HepG2 (cell line): ENCODE measurements around the gene ARHGAP29. TPM values are rescaled to one million over a fixed set of nuclear protein-coding genes. Genes with fewer than 3 reads are reported as not detected.
A peak's percentile ranks its signal among the peaks of the same experiment; 100 is the strongest.

Experiments used
- ATAC-seq: fragments of 200-7000 bp; cut with Tn5 transposase; 3 replicates; pipeline ENCODE4 v1.9.1; 2020; ENCODE audit warnings: mild to moderate bottlenecking, moderate library complexity
- BruUV-seq: library from RNA; stranded (reverse); fragments of 400-500 nt; replicated peaks from 2 replicates; lab custom pipeline; 2021; lab: Mats Ljungman, UMichigan
- CTCF ChIA-PET: fragments of 300-600 bp; formaldehyde crosslinking; extraction: SDS; loops from one replicate; lab custom pipeline; 2021; ENCODE audit warnings: low total read pairs, inconsistent platforms, low intra/inter-chr PET ratio; lab: Yijun Ruan, JAX
- POLR2A ChIA-PET: fragments of 350-600 bp; sonication (Branson Sonifier 250); formaldehyde crosslinking; loops from one replicate; lab custom pipeline; 2020; ENCODE audit warnings: antibody characterized with exemption, inconsistent platforms; lab: Yijun Ruan, JAX
- DNase-seq: peaks from one replicate; pipeline ENCODE4 v3.0.0-alpha.2; 2015; ENCODE audit warnings: low spot score
- FAIRE-seq: peaks from 3 replicates; lab custom pipeline; 2011; peaks lifted over from hg19 to GRCh38; lab: Jason Lieb, UNC
- H2AFZ ChIP-seq: one replicate; pipeline ENCODE4 v1.6.1; 2011; ENCODE audit warnings: low read length, inconsistent platforms
- H3K27ac ChIP-seq: fragments of 300-600 bp; 3 replicates; pipeline ENCODE4 v1.8.0; 2011; ENCODE audit warnings: mixed run types, mild to moderate bottlenecking, mixed read lengths, low read length, inconsistent platforms; ENCODE audit not compliant: insufficient read depth; ENCODE audit errors: extremely low read length
- H3K27me3 ChIP-seq, 2 experiments: fragments of 200-600 bp in 1 of 2; 2 replicates in 1 of 2; 3 replicates in 1 of 2; pipeline versions ENCODE4 v1.6.0 to v1.8.0; 2011; ENCODE audit warnings: low read length in 2 of 2, mild to moderate bottlenecking in 2 of 2, moderate library complexity in 2 of 2, inconsistent platforms in 1 of 2; ENCODE audit not compliant: insufficient read depth in 2 of 2, control insufficient read depth in 1 of 2
- H3K36me3 ChIP-seq, 2 experiments: fragments of 200-600 bp in 1 of 2; replicated peaks in 1 of 2; 2 replicates in 1 of 2; 3 replicates in 1 of 2; pipeline versions ENCODE4 v1.5.1 to v1.8.0; 2011; ENCODE audit warnings: low read length in 2 of 2, inconsistent platforms in 1 of 2; ENCODE audit not compliant: insufficient read depth in 2 of 2, control insufficient read depth in 1 of 2
- H3K4me1 ChIP-seq: 2 replicates; pipeline ENCODE4 v1.5.1; 2012; ENCODE audit warnings: low read length, inconsistent platforms; ENCODE audit not compliant: insufficient read depth
- H3K4me2 ChIP-seq: 2 replicates; pipeline ENCODE4 v1.6.0; 2011; ENCODE audit warnings: low read depth, low read length, inconsistent platforms
- H3K4me3 ChIP-seq, 3 experiments: fragments of 200-600 bp in 1 of 3; sonication (generic), shearing (Covaris generic) in 1 of 3; replicated peaks in 1 of 3; 2 replicates each; pipeline ENCODE4 v1.5.1; 2011 to 2016; ENCODE audit warnings: low read length in 3 of 3, inconsistent platforms in 2 of 3, low read depth in 2 of 3, mild to moderate bottlenecking in 2 of 3, control low read depth in 1 of 3, mixed read lengths in 1 of 3; ENCODE audit not compliant: insufficient read depth in 1 of 3
- H3K79me2 ChIP-seq: one replicate; pipeline ENCODE4 v1.6.1; 2011; ENCODE audit warnings: low read length, inconsistent platforms; ENCODE audit not compliant: insufficient read depth
- H3K9ac ChIP-seq: 2 replicates; pipeline ENCODE4 v1.6.0; 2011; ENCODE audit warnings: mild to moderate bottlenecking, low read depth, low read length, inconsistent platforms; ENCODE audit not compliant: insufficient read depth
- H3K9me3 ChIP-seq: 2 replicates; pipeline ENCODE4 v1.5.1; 2012; ENCODE audit warnings: mild to moderate bottlenecking, low read length
- H4K20me1 ChIP-seq: 2 replicates; pipeline ENCODE4 v1.6.0; 2011; ENCODE audit warnings: inconsistent platforms, mild to moderate bottlenecking, low read length, moderate library complexity; ENCODE audit not compliant: insufficient read depth
- CBX1 ChIP-seq: IDR thresholded peaks from one replicate; pipeline ENCODE4 v1.6.1; 2016; ENCODE audit warnings: antibody characterized with exemption, low read depth
- CEBPB ChIP-seq: IDR thresholded peaks from 2 replicates; pipeline ENCODE4 v1.6.1; 2011; ENCODE audit warnings: low read depth, low read length, improper control_type of control experiment, borderline replicate concordance
- CSRNP2 ChIP-seq: sonication (generic); formaldehyde crosslinking; conservative IDR thresholded peaks from 2 replicates; pipeline ENCODE4 v1.8.0; 2022; ENCODE audit warnings: low read depth, missing genetic modification reagents
- THAP11 ChIP-seq: IDR thresholded peaks from 2 replicates; pipeline ENCODE4 v1.6.1; 2016; ENCODE audit warnings: missing biosample characterization, missing genetic modification reagents
- ZFP91 ChIP-seq: sonication (generic); formaldehyde crosslinking; IDR thresholded peaks from 2 replicates; pipeline ENCODE4 v1.9.0; 2022; ENCODE audit warnings: missing genetic modification reagents, mild to moderate bottlenecking, borderline replicate concordance
- ZNF567 ChIP-seq: sonication (generic); formaldehyde crosslinking; IDR thresholded peaks from 2 replicates; pipeline ENCODE4 v1.8.1; 2023; ENCODE audit warnings: mild to moderate bottlenecking, missing genetic modification reagents, borderline replicate concordance
- ZNF674 ChIP-seq: sonication (generic); formaldehyde crosslinking; IDR thresholded peaks from 2 replicates; pipeline ENCODE4 v1.5.0; 2020; ENCODE audit warnings: low read depth, mild to moderate bottlenecking, missing genetic modification reagents
- ZNF766 ChIP-seq: sonication (generic); formaldehyde crosslinking; IDR thresholded peaks from 2 replicates; pipeline ENCODE4 v1.5.0; 2020; ENCODE audit warnings: missing genetic modification reagents, borderline replicate concordance
- WGBS: methylation state at CpG from one replicate; pipeline ENCODE4 v1.1.6; 2017; ENCODE audit warnings: low lambda C conversion rate; 5-methylcytosine and 5-hydroxymethylcytosine counted together
- in situ Hi-C: cut with HindIII; loops from 2 replicates; pipeline ENCODE4 v1.10.0; 2017; ENCODE audit warnings: low pct_unique_long_range_greater_than_20kb; ENCODE audit not compliant: extremely low pct_ligation_motif_present
- intact Hi-C: fragments of 100-400 bp; cut with micrococcal nuclease; formaldehyde crosslinking; loops from one replicate; pipeline ENCODE4 v1.10.0; 2022; ENCODE audit not compliant: unreplicated experiment
- polyA plus RNA-seq, 8 experiments: library from polyadenylated mRNA; depleted of rRNA in 3 of 8; stranded (reverse) in 7 of 8; unstranded in 1 of 8; fragments of >200 nt; fragmentation: Illumina TruSeq in 4 of 8; extraction: Trizol in 4 of 8; gene quantifications; 2 replicates each; pipeline versions ENCODE4 v1.2.1 to v1.2.3, GENCODE V29; 2011 to 2016; ENCODE audit warnings: low read depth in 4 of 8, missing spikeins in 1 of 8, mixed read lengths in 1 of 8; ENCODE audit not compliant: insufficient read depth in 1 of 8
- total RNA-seq, 5 experiments: library from RNA; depleted of rRNA; stranded (reverse); fragments of >200 nt; fragmentation: Illumina TruSeq; extraction: Trizol; gene quantifications; 2 replicates each; pipeline ENCODE4 v1.2.3, GENCODE V29; 2016; ENCODE audit warnings: low read depth in 1 of 5
- TF ChIP-seq, protein P1 (sequence below): sonication (generic); formaldehyde crosslinking; IDR thresholded peaks from 2 replicates; pipeline ENCODE4 v1.4.0; 2020; ENCODE audit warnings: missing genetic modification reagents
- TF ChIP-seq, protein P2 (sequence below), 2 experiments: sonication (generic) in 1 of 2; formaldehyde crosslinking in 1 of 2; IDR thresholded peaks; 2 replicates each; pipeline versions ENCODE4 v1.4.0 to v1.6.1; 2018 to 2020; ENCODE audit warnings: missing genetic modification reagents in 2 of 2, borderline replicate concordance in 1 of 2, low read depth in 1 of 2, mild to moderate bottlenecking in 1 of 2, missing biosample characterization in 1 of 2

ARHGAP29 gene
- total and polyA plus RNA-seq, 2 of the 13 experiments (the other 11 are each of a cell fraction or from before 2014, with no cell fraction given), result 12.8 to 18.3 TPM

DNA sequence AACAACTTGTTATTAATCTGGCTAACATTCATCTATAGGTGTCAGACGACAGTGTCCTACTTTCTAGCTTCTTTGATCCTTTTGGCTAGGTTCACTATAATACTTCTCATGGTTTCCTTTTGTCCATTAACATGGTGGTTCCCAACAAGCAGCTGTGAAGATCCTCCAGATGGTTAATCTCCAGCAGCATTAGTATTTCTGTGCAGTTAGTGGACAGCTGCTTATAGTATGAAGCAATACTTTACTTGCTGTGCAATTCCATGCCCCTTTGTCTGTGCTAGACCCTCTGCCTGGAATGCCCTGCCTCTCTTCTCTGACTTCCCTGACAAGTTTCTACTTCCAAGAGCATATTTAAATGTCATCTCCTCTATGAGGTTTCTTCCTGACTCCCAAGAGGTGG lies 41.7 kb upstream of the ARHGAP29 start:
- peaks cover 37% of the 10 kb centered on the region for H3K4me1 ChIP-seq
- FAIRE-seq (no peak), ATAC-seq (no peak), DNase-seq (no peak)
- H3K4me2 ChIP-seq, result no peak overlapping the region
- 56% methylated on average over 1 of the region's 1 CpG for WGBS
- no peaks in the 10 kb centered on the region for H3K9me3 ChIP-seq
- H3K27me3 ChIP-seq, result no peaks in the 10 kb centered on the region
- H4K20me1 ChIP-seq, result no peaks in the 10 kb centered on the region
- H3K36me3 ChIP-seq, result no peaks in the 10 kb centered on the region
- no peaks in the 10 kb centered on the region for H3K79me2 ChIP-seq
- POLR2A ChIA-PET, result no interaction called here
- intact Hi-C loops (no loop called here), in situ Hi-C loops (no loop called here)
- no peak overlapping the region for H2AFZ ChIP-seq
- H3K4me3 ChIP-seq, result no peak overlapping the region
- no peak overlapping the region for H3K27ac ChIP-seq
- BruUV-seq, result no TSS peak
- CTCF ChIA-PET, result no interaction called here
- TF ChIP-seq ZNF674 (CRISPR knock-in tag) (no peak), CEBPB (peak; percentile 51; the same call in 1 of the 2 replicates), CBX1 (no peak)
- TF ChIP-seq, protein P1, sequence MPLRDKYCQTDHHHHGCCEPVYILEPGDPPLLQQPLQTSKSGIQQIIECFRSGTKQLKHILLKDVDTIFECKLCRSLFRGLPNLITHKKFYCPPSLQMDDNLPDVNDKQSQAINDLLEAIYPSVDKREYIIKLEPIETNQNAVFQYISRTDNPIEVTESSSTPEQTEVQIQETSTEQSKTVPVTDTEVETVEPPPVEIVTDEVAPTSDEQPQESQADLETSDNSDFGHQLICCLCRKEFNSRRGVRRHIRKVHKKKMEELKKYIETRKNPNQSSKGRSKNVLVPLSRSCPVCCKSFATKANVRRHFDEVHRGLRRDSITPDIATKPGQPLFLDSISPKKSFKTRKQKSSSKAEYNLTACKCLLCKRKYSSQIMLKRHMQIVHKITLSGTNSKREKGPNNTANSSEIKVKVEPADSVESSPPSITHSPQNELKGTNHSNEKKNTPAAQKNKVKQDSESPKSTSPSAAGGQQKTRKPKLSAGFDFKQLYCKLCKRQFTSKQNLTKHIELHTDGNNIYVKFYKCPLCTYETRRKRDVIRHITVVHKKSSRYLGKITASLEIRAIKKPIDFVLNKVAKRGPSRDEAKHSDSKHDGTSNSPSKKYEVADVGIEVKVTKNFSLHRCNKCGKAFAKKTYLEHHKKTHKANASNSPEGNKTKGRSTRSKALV (CRISPR knock-in tag), result no peak
- no peak overlapping the region for H3K9ac ChIP-seq

- H2AFZ ChIP-seq, result no peak overlapping the region
- H3K27ac ChIP-seq, result no peak overlapping the region
- H3K27me3 ChIP-seq, result no peaks in the 10 kb centered on the region
- ChIA-PET CTCF (no interaction called here), POLR2A (no interaction called here)
- no peak for DNase-seq
- intact Hi-C loops, result no loop called here
- H3K4me1 ChIP-seq, result peaks cover 26% of the 10 kb centered on the region
- FAIRE-seq, result no peak
- BruUV-seq, result no TSS peak
- no peak overlapping the region for H3K9ac ChIP-seq
- WGBS, result 32% methylated on average over 4 of the region's 4 CpGs
- ATAC-seq, result no peak
- no peak overlapping the region for H3K4me2 ChIP-seq
- no peaks in the 10 kb centered on the region for H4K20me1 ChIP-seq
- no peaks in the 10 kb centered on the region for H3K36me3 ChIP-seq
- in situ Hi-C loops, result no loop called here
- no peaks in the 10 kb centered on the region for H3K9me3 ChIP-seq
- no peak overlapping the region for H3K4me3 ChIP-seq
- H3K79me2 ChIP-seq, result no peaks in the 10 kb centered on the region
- TF ChIP-seq ZNF766 (CRISPR knock-in tag) (no peak), CSRNP2 (CRISPR knock-in tag) (no peak), ZNF567 (CRISPR knock-in tag) (no peak), THAP11 (CRISPR knock-in tag) (no peak), ZFP91 (CRISPR knock-in tag) (no peak)
- TF ChIP-seq, protein P2, sequence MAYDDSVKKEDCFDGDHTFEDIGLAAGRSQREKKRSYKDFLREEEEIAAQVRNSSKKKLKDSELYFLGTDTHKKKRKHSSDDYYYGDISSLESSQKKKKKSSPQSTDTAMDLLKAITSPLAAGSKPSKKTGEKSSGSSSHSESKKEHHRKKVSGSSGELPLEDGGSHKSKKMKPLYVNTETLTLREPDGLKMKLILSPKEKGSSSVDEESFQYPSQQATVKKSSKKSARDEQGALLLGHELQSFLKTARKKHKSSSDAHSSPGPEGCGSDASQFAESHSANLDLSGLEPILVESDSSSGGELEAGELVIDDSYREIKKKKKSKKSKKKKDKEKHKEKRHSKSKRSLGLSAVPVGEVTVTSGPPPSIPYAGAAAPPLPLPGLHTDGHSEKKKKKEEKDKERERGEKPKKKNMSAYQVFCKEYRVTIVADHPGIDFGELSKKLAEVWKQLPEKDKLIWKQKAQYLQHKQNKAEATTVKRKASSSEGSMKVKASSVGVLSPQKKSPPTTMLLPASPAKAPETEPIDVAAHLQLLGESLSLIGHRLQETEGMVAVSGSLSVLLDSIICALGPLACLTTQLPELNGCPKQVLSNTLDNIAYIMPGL (CRISPR knock-in tag; IDR thresholded peaks at IDR 0.05; ENCODE audit: borderline replicate concordance in 1 of 2, low read depth in 1 of 2), result no peak
Observed at GRCh38 chr1:94276988-94277434, 39.6 kb upstream of the ARHGAP29 start.
